HepG2 (cell line): ENCODE data around the gene SPAG9. TPM values are rescaled to one million over a fixed set of nuclear protein-coding genes. Genes with fewer than 3 reads are reported as not detected.

Experiments used
- CHD2 ChIP-seq: IDR thresholded peaks from 2 replicates; pipeline ENCODE4 v1.6.1; 2011; ENCODE audit warnings: low read depth, low read length, improper control_type of control experiment
- CREM ChIP-seq, 2 experiments: sonication (generic) in 1 of 2; formaldehyde crosslinking in 1 of 2; IDR thresholded peaks; 2 replicates each; pipeline versions ENCODE4 v1.4.0 to v1.6.1; 2016 to 2020; ENCODE audit warnings: antibody characterized with exemption in 1 of 2, mild to moderate bottlenecking in 1 of 2, missing genetic modification reagents in 1 of 2
- FIP1L1 ChIP-seq: fragments of 200-400 bp; formaldehyde crosslinking; IDR thresholded peaks from 2 replicates; pipeline ENCODE4 v1.6.1; 2018; ENCODE audit warnings: low read depth, mild to moderate bottlenecking, low read length, moderate library complexity, borderline replicate concordance; ENCODE audit not compliant: insufficient read depth
- GFI1 ChIP-seq: sonication (generic); formaldehyde crosslinking; IDR thresholded peaks from 2 replicates; pipeline ENCODE4 v1.5.0; 2020; ENCODE audit warnings: missing genetic modification reagents, mild to moderate bottlenecking, borderline replicate concordance
- HNF4A ChIP-seq: sonication (generic); formaldehyde crosslinking; IDR thresholded peaks from 2 replicates; pipeline ENCODE4 v1.4.0; 2020; ENCODE audit warnings: missing genetic modification reagents
- HOXA5 ChIP-seq: sonication (generic); formaldehyde crosslinking; IDR thresholded peaks from 2 replicates; pipeline ENCODE4 v1.4.0; 2020; ENCODE audit warnings: missing genetic modification reagents
- MAX ChIP-seq: IDR thresholded peaks from 2 replicates; pipeline ENCODE4 v1.6.1; 2012; ENCODE audit warnings: inconsistent platforms
- NFRKB ChIP-seq: fragments of 450-650 bp; IDR thresholded peaks from 2 replicates; pipeline ENCODE4 v1.6.1; 2017
- PAF1 ChIP-seq: IDR thresholded peaks from 2 replicates; pipeline ENCODE4 v1.6.1; 2016; ENCODE audit warnings: missing genetic modification reagents, missing compliant biosample characterization
- PAWR ChIP-seq: sonication (generic); formaldehyde crosslinking; IDR thresholded peaks from 2 replicates; pipeline ENCODE4 v1.4.0; 2020; ENCODE audit warnings: missing genetic modification reagents, mild to moderate bottlenecking, borderline replicate concordance
- RARG ChIP-seq: sonication (generic); formaldehyde crosslinking; IDR thresholded peaks from 2 replicates; pipeline ENCODE4 v1.4.0; 2020; ENCODE audit warnings: low read depth, mild to moderate bottlenecking, missing genetic modification reagents
- RFX5 ChIP-seq: IDR thresholded peaks from 2 replicates; pipeline ENCODE4 v1.6.1; 2011; ENCODE audit warnings: low read depth, low read length, improper control_type of control experiment
- ZC3H4 ChIP-seq: sonication (generic); formaldehyde crosslinking; IDR thresholded peaks from 2 replicates; pipeline ENCODE4 v1.4.0; 2020; ENCODE audit warnings: missing genetic modification reagents, borderline replicate concordance
- ZNF124 ChIP-seq: sonication (generic); formaldehyde crosslinking; IDR thresholded peaks from 2 replicates; pipeline ENCODE4 v1.4.0; 2020; ENCODE audit warnings: missing genetic modification reagents
- ZNF205 ChIP-seq: IDR thresholded peaks from 2 replicates; pipeline ENCODE4 v1.6.1; 2018; ENCODE audit warnings: missing biosample characterization, missing genetic modification reagents
- ZNF432 ChIP-seq: sonication (generic); formaldehyde crosslinking; IDR thresholded peaks from 2 replicates; pipeline ENCODE4 v1.5.0; 2020; ENCODE audit warnings: missing genetic modification reagents, mild to moderate bottlenecking, borderline replicate concordance
- ZNF629 ChIP-seq: sonication (generic); formaldehyde crosslinking; conservative IDR thresholded peaks from 2 replicates; pipeline ENCODE4 v1.5.0; 2020; ENCODE audit warnings: missing genetic modification reagents
- polyA plus RNA-seq, 8 experiments: library from polyadenylated mRNA; depleted of rRNA in 3 of 8; stranded (reverse) in 7 of 8; unstranded in 1 of 8; fragments of >200 nt; fragmentation: Illumina TruSeq in 4 of 8; extraction: Trizol in 4 of 8; gene quantifications; 2 replicates each; pipeline versions ENCODE4 v1.2.1 to v1.2.3, GENCODE V29; 2011 to 2016; ENCODE audit warnings: low read depth in 4 of 8, missing spikeins in 1 of 8, mixed read lengths in 1 of 8; ENCODE audit not compliant: insufficient read depth in 1 of 8
- total RNA-seq, 5 experiments: library from RNA; depleted of rRNA; stranded (reverse); fragments of >200 nt; fragmentation: Illumina TruSeq; extraction: Trizol; gene quantifications; 2 replicates each; pipeline ENCODE4 v1.2.3, GENCODE V29; 2016; ENCODE audit warnings: low read depth in 1 of 5
- TF ChIP-seq, protein P1 (sequence below): sonication (generic); formaldehyde crosslinking; IDR thresholded peaks from 2 replicates; pipeline ENCODE4 v1.4.0; 2020; ENCODE audit warnings: missing genetic modification reagents
- TF ChIP-seq, protein P2 (sequence below): sonication (generic); formaldehyde crosslinking; IDR thresholded peaks from 2 replicates; pipeline ENCODE4 v1.8.0; 2022; ENCODE audit warnings: mild to moderate bottlenecking, missing genetic modification reagents, moderate library complexity
- TF ChIP-seq, protein P3 (sequence below): sonication (generic); formaldehyde crosslinking; IDR thresholded peaks from 2 replicates; pipeline ENCODE4 v1.4.0; 2020; ENCODE audit warnings: low read depth, missing genetic modification reagents
- TF ChIP-seq, protein P4 (sequence below): sonication (generic); formaldehyde crosslinking; IDR thresholded peaks from 2 replicates; pipeline ENCODE4 v1.5.0; 2020; ENCODE audit warnings: missing genetic modification reagents, mild to moderate bottlenecking, borderline replicate concordance
- TF ChIP-seq, protein P5 (sequence below): IDR thresholded peaks from 2 replicates; pipeline ENCODE4 v1.6.1; 2016; ENCODE audit warnings: missing biosample characterization, missing genetic modification reagents, low read depth

Gene SPAG9
- total and polyA plus RNA-seq, 2 of the 13 experiments (the other 11 are each of a cell fraction or from before 2014, with no cell fraction given) = 43.2 to 78.6 TPM

GRCh38 chr17:51121620-51122472 lies 1.2 kb upstream of the SPAG9 start (continued):
- TF ChIP-seq, protein P1, sequence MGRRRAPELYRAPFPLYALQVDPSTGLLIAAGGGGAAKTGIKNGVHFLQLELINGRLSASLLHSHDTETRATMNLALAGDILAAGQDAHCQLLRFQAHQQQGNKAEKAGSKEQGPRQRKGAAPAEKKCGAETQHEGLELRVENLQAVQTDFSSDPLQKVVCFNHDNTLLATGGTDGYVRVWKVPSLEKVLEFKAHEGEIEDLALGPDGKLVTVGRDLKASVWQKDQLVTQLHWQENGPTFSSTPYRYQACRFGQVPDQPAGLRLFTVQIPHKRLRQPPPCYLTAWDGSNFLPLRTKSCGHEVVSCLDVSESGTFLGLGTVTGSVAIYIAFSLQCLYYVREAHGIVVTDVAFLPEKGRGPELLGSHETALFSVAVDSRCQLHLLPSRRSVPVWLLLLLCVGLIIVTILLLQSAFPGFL = no peak
- TF ChIP-seq CREM (IDR thresholded peaks at IDR 0.05) (peak; percentile 45; the same call in 1 of the 2 replicates), CREM (CRISPR knock-in tag; IDR thresholded peaks at IDR 0.05) (no peak), ZNF629 (CRISPR knock-in tag) (no peak), ZNF124 (CRISPR knock-in tag) (no peak), ZC3H4 (CRISPR knock-in tag) (no peak; the same call in 1 of the 2 replicates), ZNF205 (CRISPR knock-in tag) (no peak), PAF1 (CRISPR knock-in tag) (no peak), HOXA5 (CRISPR knock-in tag) (no peak), CHD2 (no peak), RARG (no peak), ZNF432 (CRISPR knock-in tag) (no peak), RFX5 (no peak), MAX (peak; percentile 93), PAWR (CRISPR knock-in tag) (no peak), NFRKB (no peak), HNF4A (CRISPR knock-in tag) (no peak), FIP1L1 (no peak), GFI1 (CRISPR knock-in tag) (no peak)
- TF ChIP-seq, protein P2, sequence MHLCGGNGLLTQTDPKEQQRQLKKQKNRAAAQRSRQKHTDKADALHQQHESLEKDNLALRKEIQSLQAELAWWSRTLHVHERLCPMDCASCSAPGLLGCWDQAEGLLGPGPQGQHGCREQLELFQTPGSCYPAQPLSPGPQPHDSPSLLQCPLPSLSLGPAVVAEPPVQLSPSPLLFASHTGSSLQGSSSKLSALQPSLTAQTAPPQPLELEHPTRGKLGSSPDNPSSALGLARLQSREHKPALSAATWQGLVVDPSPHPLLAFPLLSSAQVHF (CRISPR knock-in tag) = no peak
- TF ChIP-seq, protein P3, sequence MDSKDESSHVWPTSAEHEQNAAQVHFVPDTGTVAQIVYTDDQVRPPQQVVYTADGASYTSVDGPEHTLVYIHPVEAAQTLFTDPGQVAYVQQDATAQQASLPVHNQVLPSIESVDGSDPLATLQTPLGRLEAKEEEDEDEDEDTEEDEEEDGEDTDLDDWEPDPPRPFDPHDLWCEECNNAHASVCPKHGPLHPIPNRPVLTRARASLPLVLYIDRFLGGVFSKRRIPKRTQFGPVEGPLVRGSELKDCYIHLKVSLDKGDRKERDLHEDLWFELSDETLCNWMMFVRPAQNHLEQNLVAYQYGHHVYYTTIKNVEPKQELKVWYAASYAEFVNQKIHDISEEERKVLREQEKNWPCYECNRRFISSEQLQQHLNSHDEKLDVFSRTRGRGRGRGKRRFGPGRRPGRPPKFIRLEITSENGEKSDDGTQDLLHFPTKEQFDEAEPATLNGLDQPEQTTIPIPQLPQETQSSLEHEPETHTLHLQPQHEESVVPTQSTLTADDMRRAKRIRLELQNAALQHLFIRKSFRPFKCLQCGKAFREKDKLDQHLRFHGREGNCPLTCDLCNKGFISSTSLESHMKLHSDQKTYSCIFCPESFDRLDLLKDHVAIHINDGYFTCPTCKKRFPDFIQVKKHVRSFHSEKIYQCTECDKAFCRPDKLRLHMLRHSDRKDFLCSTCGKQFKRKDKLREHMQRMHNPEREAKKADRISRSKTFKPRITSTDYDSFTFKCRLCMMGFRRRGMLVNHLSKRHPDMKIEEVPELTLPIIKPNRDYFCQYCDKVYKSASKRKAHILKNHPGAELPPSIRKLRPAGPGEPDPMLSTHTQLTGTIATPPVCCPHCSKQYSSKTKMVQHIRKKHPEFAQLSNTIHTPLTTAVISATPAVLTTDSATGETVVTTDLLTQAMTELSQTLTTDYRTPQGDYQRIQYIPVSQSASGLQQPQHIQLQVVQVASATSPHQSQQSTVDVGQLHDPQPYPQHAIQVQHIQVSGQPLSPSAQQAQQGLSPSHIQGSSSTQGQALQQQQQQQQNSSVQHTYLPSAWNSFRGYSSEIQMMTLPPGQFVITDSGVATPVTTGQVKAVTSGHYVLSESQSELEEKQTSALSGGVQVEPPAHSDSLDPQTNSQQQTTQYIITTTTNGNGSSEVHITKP (CRISPR knock-in tag) = no peak
- TF ChIP-seq, protein P4, sequence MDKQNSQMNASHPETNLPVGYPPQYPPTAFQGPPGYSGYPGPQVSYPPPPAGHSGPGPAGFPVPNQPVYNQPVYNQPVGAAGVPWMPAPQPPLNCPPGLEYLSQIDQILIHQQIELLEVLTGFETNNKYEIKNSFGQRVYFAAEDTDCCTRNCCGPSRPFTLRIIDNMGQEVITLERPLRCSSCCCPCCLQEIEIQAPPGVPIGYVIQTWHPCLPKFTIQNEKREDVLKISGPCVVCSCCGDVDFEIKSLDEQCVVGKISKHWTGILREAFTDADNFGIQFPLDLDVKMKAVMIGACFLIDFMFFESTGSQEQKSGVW (CRISPR knock-in tag) = no peak
- TF ChIP-seq, protein P5, sequence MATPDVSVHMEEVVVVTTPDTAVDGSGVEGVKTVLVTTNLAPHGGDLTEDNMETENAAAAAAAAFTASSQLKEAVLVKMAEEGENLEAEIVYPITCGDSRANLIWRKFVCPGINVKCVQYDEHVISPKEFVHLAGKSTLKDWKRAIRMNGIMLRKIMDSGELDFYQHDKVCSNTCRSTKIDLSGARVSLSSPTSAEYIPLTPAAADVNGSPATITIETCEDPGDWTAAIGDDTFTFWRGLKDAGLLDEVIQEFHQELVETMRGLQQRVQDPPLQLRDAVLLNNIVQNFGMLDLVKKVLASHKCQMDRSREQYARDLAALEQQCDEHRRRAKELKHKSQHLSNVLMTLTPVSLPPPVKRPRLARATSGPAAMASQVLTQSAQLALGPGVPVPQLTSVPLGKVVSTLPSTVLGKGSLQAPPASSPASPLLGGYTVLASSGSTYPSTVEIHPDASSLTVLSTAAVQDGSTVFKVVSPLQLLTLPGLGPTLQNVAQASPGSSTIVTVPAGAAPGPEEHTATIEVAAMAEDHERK (CRISPR knock-in tag) = no peak
